ENCODE results near the gene INTS3. TPM values are rescaled to one million over a fixed set of nuclear protein-coding genes. Genes with fewer than 3 reads are reported as not detected.

Gene INTS3
- total and polyA plus RNA-seq, 8 donors, result 50.5 to 131 (median 111) TPM

- peak; percentile 99 for ATAC-seq
- intact Hi-C loops (cut with DNase I), result no loop called here
Measured at GRCh38 chr1:153783233-153784190, 55.7 kb downstream of the INTS3 start.

GRCh38 chr1:153786038-153786790, 58.4 kb downstream of the INTS3 start:
- ATAC-seq (no peak), DNase-seq (no peak)
- H3K4me3 ChIP-seq, result no peak overlapping the region
- peaks cover 14 to 39% of the 10 kb centered on the region in 2 donors for H3K4me1 ChIP-seq
- no peaks in the 10 kb centered on the region for H3K27me3 ChIP-seq
- H3K36me3 ChIP-seq, result no peaks in the 10 kb centered on the region
- no peak for TF ChIP-seq CTCF (IDR thresholded peaks at IDR 0.05)
- H3K9me3 ChIP-seq, result no peaks in the 10 kb centered on the region
- intact Hi-C loops (cut with DNase I), result no loop called here
- no peak overlapping the region for H3K27ac ChIP-seq

More at GRCh38 chr1:153783233-153784190, 55.7 kb downstream of the INTS3 start:
- no peaks in the 10 kb centered on the region for H3K27me3 ChIP-seq
- peaks cover 0 to 14% of the 10 kb centered on the region in 2 donors for H3K36me3 ChIP-seq
- peak overlapping the region; percentile 37 to 58 for H3K4me3 ChIP-seq
- peak in 1 of 2 donors; percentile 37 for TF ChIP-seq CTCF (IDR thresholded peaks at IDR 0.05)
- H3K4me1 ChIP-seq, result peaks cover 7 to 24% of the 10 kb centered on the region in 2 donors
- peak; percentile 93 to 98 (median 96) for DNase-seq
- no peaks in the 10 kb centered on the region for H3K9me3 ChIP-seq
- peak overlapping the region; percentile 95 to 97 for H3K27ac ChIP-seq

- H3K36me3 ChIP-seq, result no peaks in the 10 kb centered on the region
- DNase-seq (no peak), ATAC-seq (no peak)
- H3K4me3 ChIP-seq, result peak overlapping the region in 1 of 2 donors; percentile 23
- intact Hi-C loops (cut with DNase I), result loop anchor here in 1 of 2 donors (10.0 kb wide), 1 partner anchor 195 kb away; the partner anchor contains the start of gene RAB13
- no peaks in the 10 kb centered on the region for H3K27me3 ChIP-seq
- H3K4me1 ChIP-seq, result peaks cover 10 to 35% of the 10 kb centered on the region in 2 donors
- TF ChIP-seq CTCF (IDR thresholded peaks at IDR 0.05), result no peak
- H3K27ac ChIP-seq, result peak overlapping the region; percentile 83 to 88
- no peaks in the 10 kb centered on the region for H3K9me3 ChIP-seq
Measured at GRCh38 chr1:153789478-153790034, 61.7 kb downstream of the INTS3 start.

- DNase-seq (peak in 3 of 4 donors; percentile 77 to 96 (median 96)), ATAC-seq (peak; percentile 65)
- peak in 1 of 2 donors; percentile 6 for TF ChIP-seq CTCF (IDR thresholded peaks at IDR 0.05)
- Histone ChIP-seq H3K9me3 (no peaks in the 10 kb centered on the region), H3K4me3 (peak overlapping the region; percentile 1 to 23), H3K36me3 (no peaks in the 10 kb centered on the region), H3K27me3 (no peaks in the 10 kb centered on the region), H3K27ac (peak overlapping the region; percentile 83 to 88), H3K4me1 (peaks cover 10 to 35% of the 10 kb centered on the region in 2 donors)
- intact Hi-C loops (cut with DNase I), result loop anchor here in 1 of 2 donors (10.0 kb wide), 1 partner anchor 194 kb away; the partner anchor contains the start of gene RAB13
Measured at GRCh38 chr1:153790313-153790965, 62.6 kb downstream of the INTS3 start.

Measured in left lung (tissue), 10 donors.